NCI-H146 (cell line): ENCODE measurements around the gene MAP4K1.

ENCODE experiments used
- DNase-seq: peaks from one replicate; lab custom pipeline; 2025; lab: John Stamatoyannopoulos, UW

The MAP4K1 gene

DNA sequence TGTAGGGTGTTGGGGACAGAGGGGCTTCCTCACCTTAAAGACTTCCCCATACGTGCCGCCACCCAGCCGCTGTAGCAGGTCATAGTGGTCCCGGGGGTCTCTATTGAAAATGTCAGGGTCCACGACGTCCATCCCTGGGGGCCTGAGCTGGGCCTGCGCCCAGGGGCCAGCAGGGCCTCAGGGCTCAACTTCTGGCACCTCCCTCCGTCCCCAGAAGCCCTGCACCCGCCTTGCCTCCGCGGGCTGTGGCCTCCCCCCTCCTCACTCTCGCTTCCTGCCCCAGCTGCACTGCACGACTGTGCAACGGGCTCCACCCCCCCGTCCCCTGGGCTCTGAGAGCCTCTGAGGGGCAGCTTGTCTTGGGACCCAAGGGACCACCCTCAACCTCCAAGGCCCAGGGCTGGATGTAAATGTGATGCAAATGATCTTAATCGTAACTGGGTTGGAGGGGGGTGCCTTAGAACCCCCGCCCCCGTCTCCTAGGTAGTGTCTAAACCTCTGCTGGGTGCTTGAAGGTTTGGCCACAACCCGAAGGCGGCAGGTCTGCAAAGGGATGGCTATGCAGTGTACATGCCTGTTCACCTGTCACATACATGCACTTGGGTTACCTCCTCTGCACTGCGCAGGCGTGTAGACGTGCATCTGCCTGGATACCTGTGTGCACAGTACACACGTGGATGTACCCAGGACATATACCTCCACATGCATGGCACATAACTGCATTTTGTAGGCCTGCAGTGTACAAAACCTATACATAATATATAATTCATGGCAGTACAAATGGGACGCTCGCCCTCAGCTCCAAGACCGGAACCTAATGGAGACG lies at the start of gene MAP4K1:
Gene MAP4K1, minus strand, starts transcription at position 190 of the 826 bp plus-strand sequence. Its CDS starts 58 bp downstream, at position 132.
- no peak for DNase-seq

DNA sequence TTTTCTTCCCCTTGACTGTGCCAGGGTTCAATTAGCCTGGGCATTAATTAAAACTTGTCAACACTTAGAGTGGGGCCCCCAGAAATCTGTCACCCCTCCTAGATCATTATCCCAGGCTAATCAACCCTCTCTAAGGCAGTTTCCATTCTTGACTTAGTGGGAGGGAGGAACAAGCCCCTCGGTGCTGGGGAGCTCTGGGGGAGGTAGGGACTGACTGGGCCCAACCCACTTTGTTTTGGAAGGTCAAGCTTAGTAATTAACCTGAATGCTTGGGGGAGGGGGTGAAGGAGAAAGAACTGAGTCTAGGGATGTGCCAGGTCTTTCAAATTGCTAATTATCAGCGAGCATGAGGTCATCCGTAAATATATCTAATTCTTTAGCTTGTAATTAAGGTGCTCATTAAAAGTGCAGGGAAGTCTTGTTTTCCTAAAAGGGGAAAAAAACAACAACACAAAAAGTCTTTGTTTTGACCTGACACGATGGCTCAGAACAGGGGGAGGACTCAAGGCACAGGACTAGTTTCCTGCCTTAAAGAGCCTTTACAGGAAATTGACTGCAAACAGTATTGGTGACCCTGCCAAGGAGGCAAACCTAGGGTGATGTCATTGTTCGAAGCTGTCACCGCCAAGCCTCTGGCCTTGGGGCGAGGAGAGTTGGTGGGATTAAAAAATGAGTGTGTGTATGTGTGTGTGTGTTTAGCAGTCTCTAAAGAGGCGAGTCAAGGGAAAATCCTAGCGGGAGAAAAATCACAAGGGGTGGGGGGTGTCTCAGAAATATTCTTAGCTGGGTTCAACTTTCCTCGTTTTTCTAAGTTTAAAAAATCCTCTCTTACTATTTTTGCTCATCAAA lies 49.1 kb upstream of the MAP4K1 start:
- no peak for DNase-seq

DNA sequence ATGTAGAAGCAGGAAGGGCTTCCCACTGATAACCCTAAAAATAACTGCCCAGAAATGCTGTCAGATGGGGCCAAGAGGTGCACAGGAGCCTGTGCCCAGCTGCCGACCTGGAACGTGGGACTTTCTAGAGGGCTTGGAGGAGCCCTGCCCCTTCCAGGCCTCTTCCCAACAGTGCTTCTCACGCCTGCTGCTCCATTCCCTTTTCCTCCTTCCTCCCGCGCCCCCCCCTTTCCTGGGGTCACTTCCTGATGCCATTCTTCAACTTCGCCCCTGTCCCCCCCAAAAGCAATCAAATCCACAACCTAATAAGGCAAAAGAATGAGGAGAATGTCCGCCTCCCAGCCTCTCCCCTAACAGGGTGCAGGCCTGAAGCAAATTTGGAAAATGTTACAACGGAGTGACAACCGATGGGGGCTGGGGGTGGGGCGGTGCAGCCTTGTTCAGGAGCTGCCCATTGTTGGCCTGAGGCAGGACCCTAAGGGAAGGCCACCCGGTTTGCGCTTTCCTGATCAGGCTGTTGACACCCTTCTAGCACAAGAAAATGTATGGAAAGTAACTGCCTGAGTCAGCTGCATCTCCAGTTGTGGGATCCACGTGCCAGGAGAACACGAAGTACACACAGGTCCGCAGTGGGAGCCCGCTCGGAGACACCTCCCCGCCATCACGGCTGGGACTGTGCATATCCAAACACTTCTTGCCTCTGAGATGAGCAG lies 48.4 kb upstream of the MAP4K1 start:
- DNase-seq, result no peak

DNA sequence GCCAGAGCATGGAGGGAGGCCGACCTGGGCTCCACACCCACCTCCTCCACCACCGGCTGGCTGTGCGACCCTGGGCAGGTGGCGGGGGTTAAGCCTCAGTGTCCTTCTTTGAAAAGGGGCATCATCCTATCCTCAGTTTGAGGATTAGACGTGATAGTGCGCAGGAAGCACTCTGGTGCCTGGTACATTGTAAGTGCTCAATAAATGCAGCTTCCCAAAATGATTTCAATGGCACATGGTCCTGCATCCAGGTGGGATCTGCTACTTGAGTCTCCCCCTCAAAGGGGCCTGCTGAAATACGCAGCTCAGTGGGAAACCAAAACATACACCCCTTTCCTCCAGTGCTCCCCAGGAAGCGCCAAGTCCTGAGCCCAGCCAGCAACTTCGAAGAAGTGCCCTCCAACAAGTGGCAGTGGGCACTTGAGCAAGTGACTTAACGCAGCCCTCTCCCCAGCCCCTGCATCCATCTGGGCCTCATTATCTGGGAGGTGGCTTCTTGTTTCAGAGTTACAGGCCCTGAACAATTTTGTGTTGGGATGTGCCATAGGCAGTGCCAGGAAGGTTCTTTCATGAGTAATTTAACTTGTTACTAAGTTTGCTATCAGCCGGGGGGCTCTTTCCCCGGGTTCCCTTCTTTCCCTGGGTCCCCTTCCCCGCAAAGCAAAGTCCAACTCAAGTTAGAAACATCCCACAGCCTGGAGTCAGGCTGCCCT lies 47.6 kb upstream of the MAP4K1 start:
- no peak for DNase-seq

DNA sequence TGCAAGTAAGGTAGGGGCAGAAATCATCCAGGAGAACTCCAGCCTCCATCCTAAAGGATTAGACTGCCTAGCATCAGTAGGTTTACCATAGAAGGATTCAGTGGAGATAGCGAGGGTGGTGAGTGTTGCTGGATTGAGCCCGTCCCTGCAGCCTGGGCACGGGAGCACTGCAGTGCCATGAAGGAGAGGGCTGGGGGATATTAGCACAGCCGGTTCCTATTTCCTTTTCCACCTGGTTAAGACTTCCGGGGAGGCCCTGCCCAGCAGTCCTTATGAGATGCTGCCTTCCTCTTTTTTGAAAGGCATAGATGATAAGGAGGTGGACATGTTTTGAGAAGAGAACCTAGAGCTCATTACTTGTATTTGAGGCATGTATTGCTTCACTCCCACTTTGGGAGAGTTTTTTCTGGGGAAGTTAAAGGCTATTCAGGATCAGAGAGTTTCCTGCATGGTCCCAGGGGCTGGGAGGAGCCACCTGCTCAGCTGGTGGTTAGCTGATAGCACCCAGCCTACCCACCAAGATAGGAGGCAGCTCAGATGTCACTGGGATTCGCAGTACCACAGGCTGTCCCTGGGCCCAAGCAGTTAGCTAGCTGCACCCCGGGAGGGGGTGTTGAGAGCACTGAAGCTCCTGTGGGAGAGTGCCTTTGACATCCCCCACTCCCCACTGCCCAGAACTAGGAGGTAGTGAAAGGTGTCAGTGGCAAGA lies 46.9 kb upstream of the MAP4K1 start:
- no peak for DNase-seq

DNA sequence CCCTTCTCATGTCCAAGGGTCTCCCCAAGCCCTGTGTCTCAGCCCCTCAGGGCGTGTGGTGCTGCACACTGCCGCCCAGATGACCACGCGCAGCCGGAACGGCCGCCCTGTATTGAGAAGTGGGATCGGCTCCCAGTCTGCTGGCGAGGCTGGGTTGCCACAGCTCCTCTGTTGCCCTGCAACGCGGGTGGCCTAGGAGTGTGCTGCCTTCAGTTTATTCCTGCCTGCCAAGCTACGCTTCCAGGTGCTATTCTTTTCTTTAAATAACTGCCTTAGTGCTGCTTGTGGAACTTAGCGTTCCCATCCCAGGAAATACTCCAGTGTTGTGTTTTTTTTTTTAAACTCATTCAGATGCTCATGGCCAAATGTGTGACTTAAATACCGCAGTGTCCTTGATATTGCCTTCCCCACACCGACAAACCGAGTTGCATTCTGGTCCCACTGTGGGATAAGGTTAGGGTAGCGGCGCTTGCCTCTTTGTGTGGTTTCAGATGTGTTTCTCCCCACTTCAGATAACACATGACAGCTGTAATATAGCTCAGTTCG lies 46.3 kb upstream of the MAP4K1 start:
- DNase-seq, result no peak

DNA sequence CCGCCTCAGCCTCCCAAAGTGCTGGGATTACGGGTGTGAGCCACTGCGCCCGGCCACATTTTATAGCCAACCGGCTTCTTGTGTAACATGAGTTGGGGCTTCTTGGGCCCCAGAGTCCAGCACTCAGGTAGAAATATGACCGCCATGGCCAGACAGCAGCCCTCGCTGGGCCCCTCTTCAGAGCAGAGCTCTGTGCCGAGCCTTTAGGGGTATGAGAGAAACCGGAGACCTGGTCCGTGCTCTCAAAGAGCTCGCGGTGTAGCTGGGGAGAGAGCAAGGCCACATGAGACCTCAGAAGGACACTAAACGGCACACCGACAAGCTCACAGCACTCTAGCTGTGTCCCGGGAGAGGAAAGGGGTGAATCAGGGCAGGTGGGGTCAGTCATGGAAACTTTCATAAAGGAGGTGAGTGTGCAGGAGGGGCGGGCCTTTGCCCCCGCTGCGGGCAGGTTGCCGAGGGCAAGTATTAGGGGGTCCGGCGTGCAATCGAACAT lies 45.5 kb upstream of the MAP4K1 start:
- no peak for DNase-seq

DNA sequence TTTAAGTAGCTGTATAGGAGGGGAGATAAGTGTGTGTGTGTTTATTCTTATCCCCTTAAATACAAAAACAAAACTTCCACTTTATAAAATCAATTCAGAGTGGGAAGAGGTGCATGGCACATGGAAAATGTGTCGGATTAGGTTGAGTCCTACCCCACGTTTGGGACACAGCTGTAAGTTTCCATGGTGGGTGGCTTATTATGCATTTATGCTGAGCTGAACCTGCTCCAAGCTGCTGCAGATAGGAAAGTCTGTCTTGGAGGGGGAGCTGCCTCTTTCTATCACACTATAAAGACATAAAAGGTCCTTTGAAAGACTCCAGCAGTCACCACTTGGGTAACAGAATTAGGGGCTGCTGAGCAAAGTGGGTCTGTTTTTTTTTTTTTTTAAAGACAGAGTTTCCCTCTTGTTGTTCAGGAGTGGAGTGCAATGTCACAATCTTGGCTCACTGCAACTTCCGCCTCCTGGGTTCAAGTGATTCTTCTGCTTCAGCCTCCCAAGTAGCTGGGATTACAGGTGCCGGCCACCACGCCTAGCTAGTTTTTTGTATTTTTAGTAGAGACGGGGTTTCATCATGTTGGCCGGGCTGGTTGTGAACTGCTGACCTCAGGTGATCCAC lies 44.9 kb upstream of the MAP4K1 start:
- DNase-seq, result no peak

DNA sequence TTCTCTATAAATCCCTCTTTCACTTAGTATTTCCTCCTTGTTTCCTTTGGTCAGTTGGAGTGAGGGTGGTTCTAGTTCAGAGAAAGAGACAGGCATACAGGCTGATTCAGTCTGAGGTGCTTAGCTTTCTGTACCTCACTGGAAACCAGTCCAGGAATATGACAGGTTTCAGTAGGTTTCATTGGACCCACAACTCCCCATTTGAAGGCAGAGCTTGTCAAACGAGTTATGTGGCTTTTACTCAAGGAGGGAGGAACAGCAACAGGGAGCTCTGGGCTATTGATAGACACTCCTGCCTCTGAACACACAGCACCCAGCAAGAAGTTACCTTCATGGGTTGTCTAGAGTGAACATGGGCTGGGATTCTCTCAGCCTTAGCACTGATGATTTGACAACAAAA lies 44.2 kb upstream of the MAP4K1 start:
- no peak for DNase-seq

DNA sequence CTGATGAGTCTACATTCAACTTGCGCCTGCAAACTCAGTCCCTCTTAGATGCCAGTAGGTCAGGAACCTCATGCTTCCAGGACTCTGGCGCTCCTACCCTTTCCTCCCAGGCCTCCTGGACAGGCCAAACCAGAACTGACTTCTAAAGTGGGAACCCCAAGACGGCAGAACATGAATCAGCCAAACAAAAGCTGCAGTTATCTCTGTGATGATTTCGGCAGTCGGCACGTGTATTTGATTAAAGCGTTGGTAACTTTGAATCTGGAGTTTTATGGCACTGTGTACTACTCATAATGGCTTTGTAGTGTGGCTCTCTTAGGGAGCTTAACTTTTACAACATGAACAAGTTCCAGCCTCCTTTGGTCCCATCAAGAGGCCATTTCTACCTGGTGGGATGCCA lies 43.4 kb upstream of the MAP4K1 start:
- DNase-seq, result no peak

DNA sequence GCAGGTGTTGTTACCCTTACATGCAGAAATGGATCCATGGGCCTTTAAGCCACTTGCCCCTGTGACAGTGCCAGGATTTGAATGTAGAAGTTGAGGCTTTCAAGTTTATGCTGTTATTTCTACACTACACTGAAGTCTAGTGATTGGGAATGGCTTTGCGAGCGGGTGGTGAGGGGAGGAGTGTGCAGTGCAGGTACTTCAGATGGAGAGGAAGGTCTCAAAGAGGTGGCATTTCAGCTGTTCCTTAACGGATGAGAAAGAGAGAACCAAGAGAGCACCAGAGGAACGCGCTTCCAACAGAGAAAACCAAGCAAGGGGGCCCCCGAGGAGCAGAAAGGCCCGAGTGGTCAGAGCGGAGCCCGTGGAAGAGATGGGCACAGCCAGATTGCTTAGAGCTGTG lies 43.0 kb upstream of the MAP4K1 start:
- no peak for DNase-seq

DNA sequence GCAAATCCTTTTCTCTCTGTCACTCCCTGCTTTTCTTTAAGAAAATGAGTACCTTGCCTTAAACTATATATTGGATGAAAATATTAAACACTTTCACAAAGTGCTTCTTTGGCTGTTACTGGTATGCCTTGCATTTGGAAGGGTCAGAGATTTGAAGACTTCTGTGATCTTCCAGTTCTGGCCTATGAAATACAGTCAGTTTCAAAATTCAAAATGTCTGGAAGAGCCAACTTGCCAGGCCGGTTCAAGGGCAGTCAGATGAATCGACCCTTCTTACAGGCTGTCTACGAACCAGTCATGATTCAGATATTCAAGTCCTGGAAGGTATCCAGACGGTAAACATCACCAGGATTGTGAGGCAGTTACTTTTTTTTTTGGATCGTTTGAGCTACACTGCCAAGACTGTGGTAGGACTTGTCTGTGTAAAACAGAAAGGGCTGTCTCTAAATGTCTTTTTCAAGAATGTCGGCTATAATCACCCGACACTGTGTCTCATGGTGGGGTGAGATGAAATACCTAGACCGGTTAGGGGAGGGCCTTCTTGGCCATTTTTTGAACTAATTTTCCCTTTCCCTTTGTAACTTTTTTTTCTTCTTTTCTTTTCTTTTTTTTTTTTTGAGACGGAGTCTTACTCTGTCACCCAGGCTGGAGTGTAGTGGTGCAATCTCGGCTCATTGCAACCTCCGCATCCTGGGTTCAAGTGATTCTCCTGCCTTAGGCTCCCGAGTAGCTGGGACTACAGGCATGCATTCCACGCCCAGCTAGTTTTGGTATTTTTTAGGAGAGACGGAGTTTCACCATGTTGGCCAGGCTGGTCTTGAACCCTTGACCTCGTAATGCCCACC lies 40.9 kb upstream of the MAP4K1 start:
- DNase-seq, result no peak

DNA sequence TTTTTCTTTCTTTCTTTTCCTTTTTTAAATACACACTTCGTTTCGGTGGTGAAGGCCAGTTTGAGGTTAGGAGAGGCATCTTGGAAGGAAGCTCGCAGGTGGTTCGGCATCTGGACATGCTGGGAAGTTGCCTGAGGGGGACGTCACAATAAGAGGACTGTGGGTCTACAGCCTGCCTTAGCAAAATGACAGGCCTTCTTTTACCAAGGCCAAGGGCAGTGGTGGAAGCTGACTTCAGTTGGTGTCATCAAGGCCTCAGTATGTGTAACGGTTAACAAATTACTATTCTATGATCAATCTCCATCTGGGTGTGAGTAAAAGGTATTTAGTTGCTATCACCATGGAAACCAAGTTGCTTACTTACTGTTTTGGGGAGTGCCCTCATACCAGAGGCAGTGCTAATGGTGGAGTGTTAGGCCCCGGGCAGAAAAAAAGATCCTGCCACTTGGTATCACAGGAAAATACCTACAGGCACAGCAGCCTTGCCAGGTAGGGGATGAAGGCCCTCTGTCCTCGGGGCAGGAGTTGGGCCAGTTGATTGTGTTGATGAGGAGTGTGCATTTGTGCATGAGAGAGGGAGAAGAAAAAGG lies 40.0 kb upstream of the MAP4K1 start:
- DNase-seq, result no peak

DNA sequence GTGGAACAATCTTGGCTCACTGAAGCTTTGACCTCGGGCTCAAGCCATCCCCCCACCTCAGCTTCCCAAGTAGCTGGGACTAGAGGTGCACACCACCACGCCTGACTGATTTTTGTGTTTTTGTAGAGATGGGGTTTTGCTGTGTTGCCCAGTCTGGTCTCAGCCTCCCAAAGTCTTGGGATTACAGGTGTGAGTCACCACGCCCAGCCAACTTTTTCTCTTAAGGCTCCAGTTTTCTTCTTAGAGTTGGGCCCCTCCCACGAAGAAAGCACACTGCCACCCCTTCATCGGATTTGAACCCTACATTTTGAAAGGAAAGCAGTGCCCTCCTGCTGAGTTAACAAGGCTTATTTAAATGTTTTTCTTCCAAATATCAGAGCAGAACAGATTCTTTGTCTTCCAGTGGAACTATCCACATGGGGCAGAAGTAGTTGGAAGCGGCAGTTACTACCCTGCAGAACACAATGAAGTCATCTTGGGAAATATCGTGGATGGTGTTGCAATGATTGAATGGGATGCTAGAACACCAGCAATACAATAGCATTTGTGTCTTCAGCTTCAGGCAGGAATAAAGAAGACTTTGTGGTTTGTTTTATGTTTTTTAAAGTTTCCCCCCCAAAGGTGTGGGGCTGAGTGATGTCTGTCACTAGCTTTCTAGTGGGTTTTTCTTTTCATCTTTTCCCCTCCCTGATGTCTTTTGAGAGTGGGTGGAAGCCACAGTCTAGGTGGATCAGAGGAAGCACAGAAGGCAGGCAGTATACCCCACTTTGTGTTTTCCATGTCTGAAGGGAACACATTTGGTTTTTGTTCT lies 38.6 kb upstream of the MAP4K1 start:
- DNase-seq, result no peak

DNA sequence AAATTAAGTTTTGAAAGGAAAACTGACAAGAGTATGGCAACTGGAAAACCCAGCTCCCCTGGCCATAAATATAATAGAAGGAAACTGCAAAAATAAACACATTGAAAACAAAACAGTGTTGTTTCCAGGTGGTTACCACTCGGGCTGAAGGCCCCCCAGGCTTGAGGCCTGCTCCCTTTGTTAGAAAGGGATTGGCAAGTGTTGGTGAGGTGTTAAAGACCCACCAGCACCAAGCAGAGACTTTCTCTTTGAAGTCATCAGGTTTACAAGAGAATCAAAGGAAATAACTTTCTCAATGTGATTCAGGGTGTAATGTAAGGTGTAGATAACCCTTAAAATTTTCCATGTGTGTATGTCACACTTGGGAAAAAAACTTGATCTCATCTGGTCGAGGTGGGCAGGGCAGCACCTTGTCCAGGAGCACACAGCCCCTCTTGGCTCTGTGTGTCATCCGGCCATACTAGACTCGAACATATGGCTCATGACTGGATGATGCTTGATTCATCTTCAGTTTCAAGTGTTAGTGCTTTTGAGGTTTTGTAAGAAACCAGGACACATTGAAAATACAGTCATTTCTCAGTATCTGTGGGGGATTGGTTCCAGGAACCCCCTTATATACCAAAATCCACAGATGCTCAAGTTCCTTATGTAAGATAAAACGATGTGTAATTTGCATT lies 37.5 kb upstream of the MAP4K1 start:
- no peak for DNase-seq

DNA sequence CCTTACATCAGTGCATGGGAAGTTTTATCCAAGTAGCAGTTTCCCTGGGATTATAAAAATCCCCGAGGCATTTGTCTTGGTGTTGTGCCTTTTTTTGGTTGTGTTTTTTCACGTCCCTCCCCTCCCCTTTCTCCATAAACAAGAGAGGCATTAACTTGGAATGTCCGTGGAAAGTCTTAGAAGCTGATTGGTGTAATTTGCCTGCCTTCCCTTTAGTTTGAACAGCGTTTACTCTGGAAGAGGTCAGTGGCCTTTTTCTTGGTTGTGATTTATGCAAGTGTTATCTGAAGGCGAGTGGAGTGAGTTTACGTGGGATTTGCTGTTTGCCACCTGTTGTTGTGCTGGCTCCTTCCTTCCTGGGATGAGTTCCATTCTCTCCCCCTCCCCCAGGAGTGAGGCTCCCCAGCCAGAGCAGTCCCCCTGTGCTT lies 36.9 kb upstream of the MAP4K1 start:
- no peak for DNase-seq

DNA sequence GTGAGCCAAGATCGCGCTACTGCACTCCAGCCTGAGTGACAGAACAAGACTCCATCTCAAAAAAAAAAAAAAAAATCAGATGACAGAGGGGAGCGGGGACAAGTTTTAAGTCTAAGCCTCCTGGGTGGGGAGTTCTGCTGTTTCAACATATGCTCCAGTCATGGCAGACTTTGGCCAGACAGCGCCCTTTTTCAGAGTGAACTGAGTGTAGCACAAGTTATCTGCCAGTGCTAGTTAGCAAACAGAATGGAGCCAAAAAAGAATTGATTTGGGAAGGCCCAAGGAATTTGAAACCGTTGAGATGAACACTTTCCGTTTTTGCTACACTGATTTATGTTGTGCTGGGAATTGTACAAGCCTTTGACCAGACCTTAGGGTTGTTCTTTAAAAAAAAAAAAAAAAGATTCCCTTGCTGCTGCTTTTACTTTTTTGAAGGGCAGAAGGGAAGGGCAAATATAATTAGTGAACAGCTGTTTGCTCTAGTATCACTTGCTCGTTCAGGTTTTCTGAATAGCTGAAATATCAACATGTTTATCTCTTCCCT lies 35.3 kb upstream of the MAP4K1 start:
- DNase-seq, result peak; percentile 60
